GM12878 (cell line): ENCODE data around the gene SNCB.

Experiments used
- CTCF ChIP-seq, 3 experiments: IDR thresholded peaks in 2 of 3; conservative IDR thresholded peaks in 1 of 3; 2 replicates each; pipeline ENCODE4 v1.5.1; 2011; ENCODE audit warnings: low read depth in 3 of 3, low read length in 3 of 3, mild to moderate bottlenecking in 3 of 3, control low read depth in 2 of 3, moderate library complexity in 2 of 3, inconsistent platforms in 1 of 3, mixed read lengths in 1 of 3; ENCODE audit not compliant: control insufficient read depth in 2 of 3, insufficient read depth in 1 of 3; ENCODE audit errors: extremely low read depth in 1 of 3
- EED ChIP-seq: sonication (generic); IDR thresholded peaks from 2 replicates; pipeline ENCODE4 v1.6.1; 2016; ENCODE audit warnings: antibody characterized with exemption, low read depth
- ZNF687 ChIP-seq: fragments of 450-650 bp; IDR thresholded peaks from 2 replicates; pipeline ENCODE4 v1.6.1; 2017; ENCODE audit warnings: mild to moderate bottlenecking, moderate library complexity

GRCh38 chr5:176606032-176606431 is 24.3 kb downstream of the SNCB start:
- TF ChIP-seq ZNF687 (no peak), CTCF (IDR thresholded peaks at IDR 0.05 in 2 of 3, conservative IDR thresholded peaks at IDR 0.05 in 1 of 3; ENCODE audit: control insufficient read depth in 2 of 3, extremely low read depth in 1 of 3, insufficient read depth in 1 of 3, low read depth in 3 of 3, low read length in 3 of 3) (no peak), EED (no peak)
